Measurements from ENCODE around the gene SHISA7.

SHISA7 gene

GRCh38 chr19:55385724-55386492, 57.2 kb downstream of the SHISA7 start, which contains the start of gene RPL28:
Gene RPL28 (plus strand): TSS chr19:55385932. CDS start chr19:55386358, 426 bp downstream.
- DNase-seq, result peak; percentile 97

- peak; percentile 93 for DNase-seq
These were observed 58.0 kb downstream of the SHISA7 start for GRCh38 chr19:55384920-55385723.

DNA sequence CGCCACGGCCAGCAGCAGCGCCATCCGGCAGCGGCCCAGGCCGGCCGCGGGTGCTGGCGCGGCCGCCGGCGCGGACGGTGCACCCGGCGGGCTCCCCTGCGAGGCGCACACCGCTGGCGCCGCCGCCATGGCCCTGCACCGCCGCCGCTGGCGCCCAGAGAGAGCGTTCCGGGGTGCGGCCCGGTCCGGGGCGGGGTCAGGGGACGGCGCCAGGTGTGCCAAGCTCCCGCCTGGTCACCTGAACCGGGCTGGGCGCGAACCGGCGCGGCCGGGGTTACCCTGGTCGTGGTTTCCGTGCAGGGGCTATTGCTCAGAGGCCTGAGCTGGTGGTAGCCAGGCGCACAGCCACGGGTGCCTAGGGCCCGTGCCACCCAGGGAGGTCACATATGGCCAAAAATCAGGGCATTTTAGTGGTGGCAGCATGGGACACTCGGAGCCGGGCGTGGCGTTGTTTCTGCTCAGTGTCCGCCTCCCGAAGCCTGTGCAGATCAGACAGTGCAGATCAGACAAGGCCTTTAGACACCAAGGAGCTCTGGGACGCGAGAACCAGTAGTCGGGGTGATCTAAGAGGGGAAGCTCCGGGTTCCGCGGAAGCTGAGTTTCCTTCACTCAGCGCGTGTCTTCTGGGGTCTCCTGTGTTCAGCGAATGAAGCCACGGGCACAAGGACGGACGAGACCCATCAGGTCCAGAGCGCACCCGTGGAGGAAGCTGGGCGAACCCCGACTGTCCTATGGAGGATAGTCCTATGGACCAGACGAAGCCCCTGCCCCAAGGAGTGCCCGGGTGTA, 58.8 kb downstream of the SHISA7 start, which contains the start of gene TMEM238:
Gene TMEM238, minus strand, starts transcription at position 162 of the 789 bp plus-strand sequence. Its CDS starts 33 bp downstream, at position 129.
- DNase-seq, result peak; percentile 46

DNA sequence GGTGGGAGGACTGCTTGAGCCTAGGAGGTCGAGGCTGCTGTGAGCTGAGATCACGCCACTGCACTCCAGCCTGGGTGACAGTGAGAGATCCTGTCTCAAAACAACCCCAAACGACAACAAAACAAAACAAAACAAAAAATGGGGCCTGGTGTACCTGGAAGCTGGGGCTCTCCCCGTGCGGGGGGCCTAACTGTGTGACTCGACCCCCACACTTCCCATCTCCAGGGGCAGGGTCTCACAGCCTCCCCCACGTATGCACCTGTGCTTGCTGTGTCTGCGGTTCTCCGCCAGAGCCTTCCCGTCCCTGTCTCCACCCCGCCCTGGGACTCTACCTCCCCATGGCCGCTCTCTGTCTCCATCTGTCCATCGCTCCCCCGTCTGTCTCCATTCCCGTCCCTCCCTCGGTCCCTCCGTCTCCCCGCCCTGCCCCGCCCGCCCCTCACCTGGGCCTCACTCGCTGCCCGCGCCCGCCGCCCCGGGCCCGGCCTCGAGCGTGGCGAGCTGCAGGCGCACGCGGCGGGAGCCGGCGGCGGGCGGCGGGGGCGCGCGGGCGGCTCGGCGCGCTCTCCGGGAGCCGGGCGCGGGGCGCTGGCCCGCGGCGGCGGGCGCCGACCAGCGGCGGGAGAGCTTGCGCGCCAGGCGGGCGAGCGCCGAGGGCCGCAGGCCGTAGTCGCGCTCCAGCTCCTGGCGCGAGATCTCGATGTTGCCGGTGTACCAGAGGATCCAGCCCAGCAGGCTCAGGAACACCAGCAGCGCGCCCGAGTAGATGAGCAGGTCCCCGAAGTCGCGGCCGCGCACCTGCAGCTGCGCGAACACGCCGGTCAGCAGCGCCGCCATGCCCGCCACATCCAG, 59.6 kb downstream of the SHISA7 start:
- peak; percentile 51 for DNase-seq

DNA sequence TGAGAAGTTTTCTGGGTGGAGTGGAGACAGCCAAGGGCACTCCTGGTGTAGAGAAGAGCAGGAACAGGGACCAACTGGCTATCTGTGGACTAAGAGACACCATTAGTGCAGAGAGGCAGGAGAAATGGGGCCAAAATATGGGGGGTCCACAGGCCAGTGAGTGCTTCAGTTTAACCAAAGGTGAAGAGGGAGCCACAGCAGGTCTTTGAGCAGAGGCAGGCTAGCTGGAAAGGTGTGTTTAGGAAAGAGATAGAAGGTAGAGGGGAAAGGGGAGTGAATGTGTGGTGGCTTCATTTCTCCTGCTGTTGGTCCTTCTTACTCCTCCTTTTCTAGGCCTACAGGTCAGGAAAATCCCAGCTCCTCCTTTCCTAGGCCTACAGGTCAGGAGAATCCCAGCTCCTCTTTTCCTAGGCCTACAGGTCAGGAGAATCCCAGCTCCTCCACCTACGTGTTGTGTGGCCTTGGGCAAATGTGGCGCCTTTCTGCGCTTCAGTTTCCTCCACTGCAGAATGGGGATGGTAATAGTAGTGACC, 60.5 kb downstream of the SHISA7 start:
- DNase-seq, result no peak

GRCh38 chr19:55382013-55382412, 61.1 kb downstream of the SHISA7 start:
- DNase-seq, result no peak

- no peak for DNase-seq
These were observed 63.9 kb downstream of the SHISA7 start for GRCh38 chr19:55379174-55379573.

Data from NCI-H345 (cell line).